HepG2 (cell line): ENCODE results near the gene ARHGEF39. TPM values are rescaled to one million over a fixed set of nuclear protein-coding genes. Genes with fewer than 3 reads are reported as not detected.

Source experiments
- ATAC-seq: fragments of 200-7000 bp; cut with Tn5 transposase; 3 replicates; pipeline ENCODE4 v1.9.1; 2020; ENCODE audit warnings: mild to moderate bottlenecking, moderate library complexity
- BruUV-seq: library from RNA; stranded (reverse); fragments of 400-500 nt; replicated peaks from 2 replicates; lab custom pipeline; 2021; lab: Mats Ljungman, UMichigan
- CTCF ChIA-PET: fragments of 300-600 bp; formaldehyde crosslinking; extraction: SDS; loops from one replicate; lab custom pipeline; 2021; ENCODE audit warnings: low total read pairs, inconsistent platforms, low intra/inter-chr PET ratio; lab: Yijun Ruan, JAX
- POLR2A ChIA-PET: fragments of 350-600 bp; sonication (Branson Sonifier 250); formaldehyde crosslinking; loops from one replicate; lab custom pipeline; 2020; ENCODE audit warnings: antibody characterized with exemption, inconsistent platforms; lab: Yijun Ruan, JAX
- DNase-seq: peaks from one replicate; pipeline ENCODE4 v3.0.0-alpha.2; 2015; ENCODE audit warnings: low spot score
- FAIRE-seq: peaks from 3 replicates; lab custom pipeline; 2011; peaks lifted over from hg19 to GRCh38; lab: Jason Lieb, UNC
- H2AFZ ChIP-seq: one replicate; pipeline ENCODE4 v1.6.1; 2011; ENCODE audit warnings: low read length, inconsistent platforms
- H3K27ac ChIP-seq: fragments of 300-600 bp; 3 replicates; pipeline ENCODE4 v1.8.0; 2011; ENCODE audit warnings: mixed run types, mild to moderate bottlenecking, mixed read lengths, low read length, inconsistent platforms; ENCODE audit not compliant: insufficient read depth; ENCODE audit errors: extremely low read length
- H3K27me3 ChIP-seq, 2 experiments: fragments of 200-600 bp in 1 of 2; 2 replicates in 1 of 2; 3 replicates in 1 of 2; pipeline versions ENCODE4 v1.6.0 to v1.8.0; 2011; ENCODE audit warnings: low read length in 2 of 2, mild to moderate bottlenecking in 2 of 2, moderate library complexity in 2 of 2, inconsistent platforms in 1 of 2; ENCODE audit not compliant: insufficient read depth in 2 of 2, control insufficient read depth in 1 of 2
- H3K36me3 ChIP-seq, 2 experiments: fragments of 200-600 bp in 1 of 2; replicated peaks in 1 of 2; 2 replicates in 1 of 2; 3 replicates in 1 of 2; pipeline versions ENCODE4 v1.5.1 to v1.8.0; 2011; ENCODE audit warnings: low read length in 2 of 2, inconsistent platforms in 1 of 2; ENCODE audit not compliant: insufficient read depth in 2 of 2, control insufficient read depth in 1 of 2
- H3K4me1 ChIP-seq: 2 replicates; pipeline ENCODE4 v1.5.1; 2012; ENCODE audit warnings: low read length, inconsistent platforms; ENCODE audit not compliant: insufficient read depth
- H3K4me2 ChIP-seq: 2 replicates; pipeline ENCODE4 v1.6.0; 2011; ENCODE audit warnings: low read depth, low read length, inconsistent platforms
- H3K4me3 ChIP-seq, 3 experiments: fragments of 200-600 bp in 1 of 3; sonication (generic), shearing (Covaris generic) in 1 of 3; replicated peaks in 1 of 3; 2 replicates each; pipeline ENCODE4 v1.5.1; 2011 to 2016; ENCODE audit warnings: low read length in 3 of 3, inconsistent platforms in 2 of 3, low read depth in 2 of 3, mild to moderate bottlenecking in 2 of 3, control low read depth in 1 of 3, mixed read lengths in 1 of 3; ENCODE audit not compliant: insufficient read depth in 1 of 3
- H3K79me2 ChIP-seq: one replicate; pipeline ENCODE4 v1.6.1; 2011; ENCODE audit warnings: low read length, inconsistent platforms; ENCODE audit not compliant: insufficient read depth
- H3K9ac ChIP-seq: 2 replicates; pipeline ENCODE4 v1.6.0; 2011; ENCODE audit warnings: mild to moderate bottlenecking, low read depth, low read length, inconsistent platforms; ENCODE audit not compliant: insufficient read depth
- H3K9me3 ChIP-seq: 2 replicates; pipeline ENCODE4 v1.5.1; 2012; ENCODE audit warnings: mild to moderate bottlenecking, low read length
- H4K20me1 ChIP-seq: 2 replicates; pipeline ENCODE4 v1.6.0; 2011; ENCODE audit warnings: inconsistent platforms, mild to moderate bottlenecking, low read length, moderate library complexity; ENCODE audit not compliant: insufficient read depth
- ATF2 ChIP-seq: sonication (generic); formaldehyde crosslinking; IDR thresholded peaks from 2 replicates; pipeline ENCODE4 v1.4.0; 2020; ENCODE audit warnings: missing genetic modification reagents
- FLYWCH1 ChIP-seq: sonication (generic); formaldehyde crosslinking; IDR thresholded peaks from 2 replicates; pipeline ENCODE4 v1.8.1; 2023; ENCODE audit warnings: mild to moderate bottlenecking, missing genetic modification reagents
- FOXK2 ChIP-seq: fragments of 450-650 bp; IDR thresholded peaks from 2 replicates; pipeline ENCODE4 v1.6.1; 2016
- HNRNPUL1 ChIP-seq: fragments of 200-400 bp; formaldehyde crosslinking; IDR thresholded peaks from 2 replicates; pipeline ENCODE4 v1.6.1; 2017; ENCODE audit warnings: low read depth, mild to moderate bottlenecking, low read length, moderate library complexity
- SMAD9 ChIP-seq: sonication (generic); formaldehyde crosslinking; IDR thresholded peaks from 2 replicates; pipeline ENCODE4 v1.5.1; 2020; ENCODE audit warnings: mild to moderate bottlenecking, missing genetic modification reagents
- STAT6 ChIP-seq: sonication (generic); formaldehyde crosslinking; IDR thresholded peaks from 2 replicates; pipeline ENCODE4 v1.4.0; 2020; ENCODE audit warnings: missing genetic modification reagents, mild to moderate bottlenecking, borderline replicate concordance
- TARDBP ChIP-seq: sonication (generic); formaldehyde crosslinking; IDR thresholded peaks from 2 replicates; pipeline ENCODE4 v1.8.0; 2022; ENCODE audit warnings: mild to moderate bottlenecking, missing genetic modification reagents
- ZNF251 ChIP-seq: sonication (generic); formaldehyde crosslinking; IDR thresholded peaks from 2 replicates; pipeline ENCODE4 v1.9.0; 2021; ENCODE audit warnings: mild to moderate bottlenecking, missing genetic modification reagents
- ZNF333 ChIP-seq: sonication (generic); formaldehyde crosslinking; IDR thresholded peaks from 2 replicates; pipeline ENCODE4 v1.4.0; 2020; ENCODE audit warnings: mild to moderate bottlenecking, missing genetic modification reagents, borderline replicate concordance
- ZNF770 ChIP-seq: sonication (generic); formaldehyde crosslinking; IDR thresholded peaks from 2 replicates; pipeline ENCODE4 v1.5.0; 2020; ENCODE audit warnings: mild to moderate bottlenecking, missing genetic modification reagents
- WGBS: methylation state at CpG from one replicate; pipeline ENCODE4 v1.1.6; 2017; ENCODE audit warnings: low lambda C conversion rate; 5-methylcytosine and 5-hydroxymethylcytosine counted together
- in situ Hi-C: cut with HindIII; loops from 2 replicates; pipeline ENCODE4 v1.10.0; 2017; ENCODE audit warnings: low pct_unique_long_range_greater_than_20kb; ENCODE audit not compliant: extremely low pct_ligation_motif_present
- intact Hi-C: fragments of 100-400 bp; cut with micrococcal nuclease; formaldehyde crosslinking; loops from one replicate; pipeline ENCODE4 v1.10.0; 2022; ENCODE audit not compliant: unreplicated experiment
- polyA plus RNA-seq, 8 experiments: library from polyadenylated mRNA; depleted of rRNA in 3 of 8; stranded (reverse) in 7 of 8; unstranded in 1 of 8; fragments of >200 nt; fragmentation: Illumina TruSeq in 4 of 8; extraction: Trizol in 4 of 8; gene quantifications; 2 replicates each; pipeline versions ENCODE4 v1.2.1 to v1.2.3, GENCODE V29; 2011 to 2016; ENCODE audit warnings: low read depth in 4 of 8, missing spikeins in 1 of 8, mixed read lengths in 1 of 8; ENCODE audit not compliant: insufficient read depth in 1 of 8
- total RNA-seq, 5 experiments: library from RNA; depleted of rRNA; stranded (reverse); fragments of >200 nt; fragmentation: Illumina TruSeq; extraction: Trizol; gene quantifications; 2 replicates each; pipeline ENCODE4 v1.2.3, GENCODE V29; 2016; ENCODE audit warnings: low read depth in 1 of 5
- TF ChIP-seq, protein P1 (sequence below): sonication (generic); formaldehyde crosslinking; conservative IDR thresholded peaks from 2 replicates; pipeline ENCODE4 v1.8.1; 2023; ENCODE audit warnings: missing genetic modification reagents

The ARHGEF39 gene
- total and polyA plus RNA-seq, 2 of the 13 experiments (the other 11 are each of a cell fraction or from before 2014, with no cell fraction given), result 11.2 to 12.3 TPM

DNA sequence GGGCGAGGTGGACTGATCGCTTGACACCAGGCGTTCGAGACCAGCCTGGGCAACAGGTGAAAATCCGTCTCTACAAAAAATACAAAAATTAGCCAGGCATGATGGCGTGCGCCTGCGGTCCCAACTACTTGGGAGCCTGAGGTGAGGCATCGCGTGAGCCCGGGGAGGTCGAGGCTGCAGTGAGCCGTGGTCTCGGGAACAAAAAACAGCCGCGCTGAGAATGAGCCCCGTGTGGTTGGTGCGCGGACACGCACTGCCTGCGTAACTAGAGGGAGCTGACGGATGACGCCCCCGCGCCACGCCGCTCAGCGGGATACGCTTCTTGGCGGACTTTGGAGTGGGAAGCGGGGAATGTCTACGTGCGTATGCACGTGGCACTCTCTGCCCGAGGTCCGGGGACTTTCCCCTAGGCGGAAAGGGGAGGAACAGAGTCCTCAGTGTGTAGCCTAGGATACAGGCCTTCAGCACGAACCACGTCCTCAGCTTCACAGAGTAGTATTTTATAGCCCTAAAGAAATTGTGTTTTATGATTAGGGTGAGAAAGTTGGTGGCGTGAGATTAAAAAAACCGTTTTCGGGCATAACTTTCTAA, 7.4 kb downstream of the ARHGEF39 start, which contains the start of gene RMRP (continued):
- TF ChIP-seq STAT6 (CRISPR knock-in tag) (peak; percentile 90), TARDBP (CRISPR knock-in tag) (peak; percentile 98), ZNF333 (CRISPR knock-in tag) (no peak)

DNA sequence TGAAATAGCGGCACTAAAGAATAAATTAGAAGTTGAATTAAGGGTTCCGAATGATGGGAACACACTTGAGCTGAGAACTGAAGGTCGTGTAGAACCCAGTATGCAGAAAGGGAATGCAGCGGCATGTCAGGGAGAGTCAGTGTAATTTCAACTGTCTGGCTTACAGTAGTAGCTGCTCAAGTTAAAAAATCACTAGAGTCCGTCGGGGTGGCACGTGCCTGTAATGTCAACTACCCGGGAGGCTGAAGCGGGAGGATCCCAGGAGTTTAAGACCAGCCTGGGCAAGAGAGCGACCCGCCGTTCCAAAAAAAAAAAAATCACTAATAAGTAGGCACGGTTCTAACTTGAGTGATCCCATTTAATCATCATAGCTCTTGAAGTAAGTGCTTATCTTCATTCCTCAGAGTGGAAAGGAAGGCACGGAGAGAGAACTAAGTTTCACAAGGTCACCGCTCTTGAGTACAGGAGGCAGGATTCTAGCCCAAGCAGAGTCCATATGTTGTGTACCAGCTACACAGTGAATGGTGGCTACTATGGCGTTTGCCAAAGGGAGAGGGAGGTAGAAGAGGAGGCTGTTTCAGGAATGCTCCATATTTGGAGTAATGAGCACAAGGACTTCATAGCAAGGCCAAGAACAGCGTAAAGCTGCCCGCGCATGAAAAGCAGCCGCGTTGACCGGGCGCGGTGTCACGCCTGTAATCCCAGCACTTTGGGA, 8.0 kb downstream of the ARHGEF39 start:
- 16% methylated on average over 25 of the region's 25 CpGs for WGBS
- DNase-seq (peak; percentile 35), FAIRE-seq (no peak), ATAC-seq (peak; percentile 34)
- Histone ChIP-seq H2AFZ (peak overlapping the region; percentile 52), H3K27ac (peak overlapping the region; percentile 100), H4K20me1 (no peaks in the 10 kb centered on the region), H3K27me3 (no peaks in the 10 kb centered on the region; a peak in 2 of 5 replicates), H3K79me2 (peaks cover 6% of the 10 kb centered on the region), H3K36me3 (peaks cover 5 to 6% of the 10 kb centered on the region in 2 experiments; a peak in 3 of 5 replicates), H3K9ac (peak overlapping the region; percentile 98), H3K4me2 (peak overlapping the region; percentile 78), H3K9me3 (no peaks in the 10 kb centered on the region), H3K4me3 (peak overlapping the region; percentile 29 to 71 (median 57); a peak in 5 of 6 replicates), H3K4me1 (peaks cover 71% of the 10 kb centered on the region)
- in situ Hi-C loops, result loop anchor here (10.0 kb wide), 1 partner anchor 542 kb away; the partner anchor contains the start of gene ATOSB
- ChIA-PET POLR2A (interaction anchor here (1.1 to 6.3 kb wide), 12 partner anchors 10 to 495 kb away, joined by 3 to 68 read pairs (median 8); partner anchors contain the start of genes CREB3, GBA2, HINT2 and RGP1), CTCF (interaction anchor here (1.7 kb wide), 1 partner anchor 11 kb away, joined by 8 read pairs; no protein-coding TSS in a partner anchor)
- no TSS peak for BruUV-seq
- intact Hi-C loops, result loop anchor here (1.0 kb wide), 1 partner anchor 11 kb away; no protein-coding TSS in a partner anchor
- no peak for TF ChIP-seq FLYWCH1 (CRISPR knock-in tag)
- no peak for TF ChIP-seq HNRNPUL1
- TF ChIP-seq, protein P1, sequence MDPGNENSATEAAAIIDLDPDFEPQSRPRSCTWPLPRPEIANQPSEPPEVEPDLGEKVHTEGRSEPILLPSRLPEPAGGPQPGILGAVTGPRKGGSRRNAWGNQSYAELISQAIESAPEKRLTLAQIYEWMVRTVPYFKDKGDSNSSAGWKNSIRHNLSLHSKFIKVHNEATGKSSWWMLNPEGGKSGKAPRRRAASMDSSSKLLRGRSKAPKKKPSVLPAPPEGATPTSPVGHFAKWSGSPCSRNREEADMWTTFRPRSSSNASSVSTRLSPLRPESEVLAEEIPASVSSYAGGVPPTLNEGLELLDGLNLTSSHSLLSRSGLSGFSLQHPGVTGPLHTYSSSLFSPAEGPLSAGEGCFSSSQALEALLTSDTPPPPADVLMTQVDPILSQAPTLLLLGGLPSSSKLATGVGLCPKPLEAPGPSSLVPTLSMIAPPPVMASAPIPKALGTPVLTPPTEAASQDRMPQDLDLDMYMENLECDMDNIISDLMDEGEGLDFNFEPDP (CRISPR knock-in tag), result 0 out of 2 replicates have a peak, but pooled peaks have one; percentile 82
- no peak for TF ChIP-seq ZNF251 (CRISPR knock-in tag)
- no peak for TF ChIP-seq SMAD9 (CRISPR knock-in tag)
- TF ChIP-seq ATF2, result no peak
- TF ChIP-seq FOXK2, result no peak
- TF ChIP-seq ZNF770 (CRISPR knock-in tag), result peak; percentile 64
